Osteocyte (in vitro differentiated cells): ENCODE measurements around the gene GPC2. TPM values are rescaled to one million over a fixed set of nuclear protein-coding genes. Genes with fewer than 3 reads are reported as not detected.
"Not testable (repeated sequence)": the region's sequence is repeated elsewhere in the genome, so short reads cannot be mapped to it uniquely, and the experiment has no call there.

Source experiments
- DNase-seq: peaks from one replicate; pipeline ENCODE4 v3.0.0; 2021; ENCODE audit warnings: mixed read lengths; ENCODE audit not compliant: unreplicated experiment; ENCODE audit errors: extremely low spot score
- H3K27ac Mint-ChIP-seq: one replicate; pipeline ENCODE4 v1.8.0; 2021; ENCODE audit warnings: mild to moderate bottlenecking, mixed read lengths; ENCODE audit not compliant: unreplicated experiment
- H3K27me3 Mint-ChIP-seq: one replicate; pipeline ENCODE4 v1.8.0; 2021; ENCODE audit warnings: mixed read lengths; ENCODE audit not compliant: unreplicated experiment
- H3K36me3 Mint-ChIP-seq: one replicate; pipeline ENCODE4 v1.8.0; 2021; ENCODE audit warnings: mixed read lengths; ENCODE audit not compliant: unreplicated experiment
- H3K4me1 Mint-ChIP-seq: one replicate; pipeline ENCODE4 v1.8.0; 2021; ENCODE audit warnings: mixed read lengths; ENCODE audit not compliant: unreplicated experiment
- H3K4me3 Mint-ChIP-seq: one replicate; pipeline ENCODE4 v1.8.0; 2021; ENCODE audit warnings: mild to moderate bottlenecking, moderate library complexity, mixed read lengths; ENCODE audit not compliant: unreplicated experiment
- H3K9me3 Mint-ChIP-seq: one replicate; pipeline ENCODE4 v1.8.0; 2021; ENCODE audit warnings: mixed read lengths; ENCODE audit not compliant: unreplicated experiment
- total RNA-seq: library from RNA; stranded (reverse); gene quantifications from 2 replicates; pipeline ENCODE4 v1.2.1, GENCODE V29; 2021
- TF ChIP-seq, protein P1 (sequence below): fragments of 200-600 bp; sonication (generic); IDR thresholded peaks from 2 replicates; pipeline ENCODE4 v1.5.0; 2021; ENCODE audit warnings: antibody characterized with exemption, mild to moderate bottlenecking, moderate library complexity

Gene GPC2
- total RNA-seq, 1 donor from 2014 or later, result 12.6 TPM

DNA sequence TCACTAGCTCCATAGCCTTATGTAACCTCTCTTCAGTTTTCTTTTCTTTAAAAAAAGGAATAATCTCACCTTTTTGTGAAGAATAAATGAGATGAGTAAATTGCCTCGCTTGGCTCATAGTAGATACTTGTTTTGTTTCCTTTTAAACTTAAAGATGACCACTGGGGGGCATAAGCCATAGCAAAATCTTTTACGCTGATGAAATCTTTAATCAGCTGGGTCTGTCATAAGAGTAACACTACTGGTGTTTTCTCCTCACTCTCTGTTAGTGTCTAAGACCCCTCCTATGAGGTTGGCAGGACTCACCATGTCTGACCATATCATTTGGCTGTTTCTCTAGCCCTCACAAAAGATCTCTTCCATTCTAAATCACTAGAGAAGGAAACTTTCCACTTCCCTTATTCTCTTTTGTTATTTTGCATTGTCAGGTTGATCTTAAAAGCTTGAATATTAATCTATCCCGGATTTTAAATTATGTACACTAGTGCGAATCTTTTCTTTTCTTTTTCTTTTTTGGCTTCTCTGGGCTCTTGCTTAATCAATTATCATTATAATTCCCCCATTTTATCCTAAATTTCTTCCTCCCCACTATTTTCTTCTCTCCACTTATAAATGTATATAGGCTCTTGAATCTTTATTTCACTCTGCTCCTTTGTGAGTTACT, 13.0 kb upstream of the GPC2 start:
- H3K27me3 Mint-ChIP-seq, result peaks cover 11% of the 10 kb centered on the region
- no peak for DNase-seq
- no peaks in the 10 kb centered on the region for H3K9me3 Mint-ChIP-seq
- H3K4me3 Mint-ChIP-seq, result no peak overlapping the region
- H3K27ac Mint-ChIP-seq, result peak overlapping the region; percentile 48
- H3K4me1 Mint-ChIP-seq, result peaks cover 5% of the 10 kb centered on the region
- no peaks in the 10 kb centered on the region for H3K36me3 Mint-ChIP-seq
- TF ChIP-seq, protein P1, sequence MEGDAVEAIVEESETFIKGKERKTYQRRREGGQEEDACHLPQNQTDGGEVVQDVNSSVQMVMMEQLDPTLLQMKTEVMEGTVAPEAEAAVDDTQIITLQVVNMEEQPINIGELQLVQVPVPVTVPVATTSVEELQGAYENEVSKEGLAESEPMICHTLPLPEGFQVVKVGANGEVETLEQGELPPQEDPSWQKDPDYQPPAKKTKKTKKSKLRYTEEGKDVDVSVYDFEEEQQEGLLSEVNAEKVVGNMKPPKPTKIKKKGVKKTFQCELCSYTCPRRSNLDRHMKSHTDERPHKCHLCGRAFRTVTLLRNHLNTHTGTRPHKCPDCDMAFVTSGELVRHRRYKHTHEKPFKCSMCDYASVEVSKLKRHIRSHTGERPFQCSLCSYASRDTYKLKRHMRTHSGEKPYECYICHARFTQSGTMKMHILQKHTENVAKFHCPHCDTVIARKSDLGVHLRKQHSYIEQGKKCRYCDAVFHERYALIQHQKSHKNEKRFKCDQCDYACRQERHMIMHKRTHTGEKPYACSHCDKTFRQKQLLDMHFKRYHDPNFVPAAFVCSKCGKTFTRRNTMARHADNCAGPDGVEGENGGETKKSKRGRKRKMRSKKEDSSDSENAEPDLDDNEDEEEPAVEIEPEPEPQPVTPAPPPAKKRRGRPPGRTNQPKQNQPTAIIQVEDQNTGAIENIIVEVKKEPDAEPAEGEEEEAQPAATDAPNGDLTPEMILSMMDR, result peak; percentile 58

DNA sequence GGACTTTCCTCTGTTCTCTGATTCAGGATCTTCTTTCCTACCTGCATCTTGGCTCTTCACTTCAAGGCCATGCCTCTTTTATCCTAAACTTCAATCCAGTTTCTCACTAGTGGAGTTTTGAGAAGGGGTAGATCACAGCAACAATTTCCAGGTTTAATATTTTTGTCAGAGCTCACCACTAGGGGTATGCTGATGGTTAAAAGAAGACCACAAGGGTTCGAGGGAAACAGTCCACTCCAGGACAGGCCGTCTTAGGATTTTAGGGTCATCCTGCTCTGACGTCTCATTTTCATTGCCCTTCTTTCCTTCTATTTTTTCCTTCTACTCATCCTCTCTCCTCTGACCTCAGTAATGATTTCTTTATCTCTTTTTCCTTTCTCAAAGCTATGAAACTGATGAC, 11.9 kb upstream of the GPC2 start:
- TF ChIP-seq, protein P1, result no peak
- no peaks in the 10 kb centered on the region for H3K9me3 Mint-ChIP-seq
- H3K36me3 Mint-ChIP-seq, result no peaks in the 10 kb centered on the region
- DNase-seq, result no peak
- peaks cover 11% of the 10 kb centered on the region for H3K27me3 Mint-ChIP-seq
- no peak overlapping the region for H3K27ac Mint-ChIP-seq
- peaks cover 5% of the 10 kb centered on the region for H3K4me1 Mint-ChIP-seq
- no peak overlapping the region for H3K4me3 Mint-ChIP-seq

DNA sequence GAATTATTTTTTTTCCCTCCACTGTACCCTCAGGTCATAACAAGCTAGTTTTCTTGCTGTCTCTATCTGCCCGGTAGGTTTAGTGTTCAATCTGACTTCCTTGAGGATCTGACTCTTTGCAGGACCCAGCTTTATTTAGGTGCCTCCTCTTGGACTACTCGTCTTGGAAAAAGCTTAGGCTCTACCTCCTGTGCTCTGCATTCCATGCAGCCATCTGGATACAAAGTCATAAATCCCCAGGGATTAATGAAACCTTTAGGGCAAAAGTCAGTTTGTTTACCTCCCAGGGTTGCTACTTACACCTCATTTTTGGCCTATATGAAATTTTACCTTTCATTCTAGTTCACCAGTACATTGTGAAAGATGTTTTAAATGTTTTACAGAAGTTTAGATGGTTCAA, 8.5 kb upstream of the GPC2 start:
- H3K9me3 Mint-ChIP-seq, result no peaks in the 10 kb centered on the region
- peaks cover 22% of the 10 kb centered on the region for H3K27me3 Mint-ChIP-seq
- TF ChIP-seq, protein P1, result no peak
- H3K4me1 Mint-ChIP-seq, result peaks cover 4% of the 10 kb centered on the region
- no peak overlapping the region for H3K4me3 Mint-ChIP-seq
- no peak overlapping the region for H3K27ac Mint-ChIP-seq
- DNase-seq, result no peak
- no peaks in the 10 kb centered on the region for H3K36me3 Mint-ChIP-seq

DNA sequence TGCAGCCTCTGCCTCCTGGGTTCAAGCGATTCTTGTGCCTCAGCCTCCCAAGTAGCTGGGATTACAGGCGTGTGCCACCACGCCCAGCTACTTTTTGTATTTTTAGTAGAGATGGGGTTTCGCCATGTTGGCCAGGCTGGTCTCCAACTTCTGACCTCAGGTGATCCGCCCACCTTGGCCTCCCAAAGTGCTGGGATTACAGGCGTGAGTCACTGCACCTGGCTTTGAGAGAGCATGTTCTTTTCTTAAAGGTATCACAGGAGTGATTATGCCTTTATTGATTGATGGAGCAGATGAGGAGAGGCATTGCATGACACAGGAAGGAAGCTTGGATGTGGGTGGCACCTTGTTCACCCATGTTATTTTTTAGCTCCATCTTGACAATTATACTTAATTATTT, 5.9 kb upstream of the GPC2 start:
- H3K27ac Mint-ChIP-seq, H3K4me1 Mint-ChIP-seq, H3K4me3 Mint-ChIP-seq, DNase-seq, H3K36me3 Mint-ChIP-seq, H3K9me3 Mint-ChIP-seq: not testable (repeated sequence)
- peaks cover 23% of the 10 kb centered on the region for H3K27me3 Mint-ChIP-seq

DNA sequence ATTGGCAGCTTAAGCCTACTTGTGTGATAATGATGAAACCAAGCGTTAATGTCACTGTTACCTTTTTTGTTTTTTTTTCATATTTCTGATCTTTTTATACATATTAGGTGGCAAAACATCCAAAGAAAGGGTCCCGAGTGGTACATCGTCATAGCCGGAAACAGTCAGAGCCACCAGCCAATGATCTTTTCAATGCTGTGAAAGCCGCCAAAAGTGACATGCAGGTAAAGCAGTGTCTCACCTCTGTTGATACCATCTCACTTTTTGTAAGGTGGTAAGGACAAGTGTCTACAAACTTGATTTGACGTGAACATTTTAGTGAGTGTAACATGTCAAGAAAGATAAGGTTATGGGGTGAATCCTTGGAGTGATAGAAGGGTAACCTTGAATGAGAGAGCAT, 5.4 kb upstream of the GPC2 start:
- H3K9me3 Mint-ChIP-seq, H3K27ac Mint-ChIP-seq, H3K36me3 Mint-ChIP-seq, H3K4me1 Mint-ChIP-seq, H3K4me3 Mint-ChIP-seq, DNase-seq: not testable (repeated sequence)
- H3K27me3 Mint-ChIP-seq, result peaks cover 23% of the 10 kb centered on the region

DNA sequence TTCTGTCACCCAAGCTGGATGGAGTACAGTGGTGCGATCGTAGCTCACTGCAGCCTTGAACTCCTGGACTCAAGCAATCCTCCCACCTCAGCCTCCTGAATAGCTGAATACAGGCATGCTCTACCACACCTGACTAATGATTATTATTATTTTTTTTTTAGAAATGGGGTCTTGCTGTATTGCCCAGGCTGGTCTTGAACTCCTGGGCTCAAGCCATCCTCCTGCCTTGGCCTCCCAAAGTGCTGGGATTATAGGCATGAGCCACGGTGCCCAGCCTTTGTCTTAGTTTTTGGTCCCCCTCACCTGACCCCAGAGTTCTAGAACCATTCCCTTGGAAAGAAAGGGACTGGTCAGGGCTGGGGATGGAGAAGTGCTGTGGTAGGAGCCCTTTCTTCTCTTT, 2.9 kb upstream of the GPC2 start:
- not testable (repeated sequence) for DNase-seq, H3K9me3 Mint-ChIP-seq, H3K27ac Mint-ChIP-seq, H3K4me3 Mint-ChIP-seq, H3K36me3 Mint-ChIP-seq
- peaks cover 23% of the 10 kb centered on the region for H3K27me3 Mint-ChIP-seq
- peaks cover 12% of the 10 kb centered on the region for H3K4me1 Mint-ChIP-seq
